Measurements from ENCODE around the gene LRRC7.

LRRC7 gene

GRCh38 chr1:69814926-69815325 is 247.2 kb downstream of the LRRC7 start:
- TF ChIP-seq GATA1 (IDR thresholded peaks at IDR 0.05; ENCODE audit: low read depth, low read length) (no peak), POLR2A (IDR thresholded peaks at IDR 0.05; ENCODE audit: low read length) (no peak)
- DNase-seq: no peak

- no peak for DNase-seq
- TF ChIP-seq POLR2A (IDR thresholded peaks at IDR 0.05; ENCODE audit: low read length): no peak
- TF ChIP-seq GATA1 (IDR thresholded peaks at IDR 0.05; ENCODE audit: low read depth, low read length): no peak
Measured at GRCh38 chr1:69824932-69825331, 257.2 kb downstream of the LRRC7 start.

GRCh38 chr1:69827732-69828131 is 260.0 kb downstream of the LRRC7 start:
- no peak for DNase-seq
- TF ChIP-seq GATA1 (IDR thresholded peaks at IDR 0.05; ENCODE audit: low read depth, low read length): no peak
- TF ChIP-seq POLR2A (IDR thresholded peaks at IDR 0.05; ENCODE audit: low read length): no peak

GRCh38 chr1:69833536-69833935 is 265.8 kb downstream of the LRRC7 start:
- TF ChIP-seq POLR2A (IDR thresholded peaks at IDR 0.05; ENCODE audit: low read length) (no peak), GATA1 (IDR thresholded peaks at IDR 0.05; ENCODE audit: low read depth, low read length) (no peak)
- no peak for DNase-seq

GRCh38 chr1:69834336-69834735 is 266.6 kb downstream of the LRRC7 start:
- DNase-seq: no peak
- no peak for TF ChIP-seq GATA1 (IDR thresholded peaks at IDR 0.05; ENCODE audit: low read depth, low read length)
- TF ChIP-seq POLR2A (IDR thresholded peaks at IDR 0.05; ENCODE audit: low read length): no peak

- TF ChIP-seq GATA1 (IDR thresholded peaks at IDR 0.05; ENCODE audit: low read depth, low read length) (no peak), POLR2A (IDR thresholded peaks at IDR 0.05; ENCODE audit: low read length) (no peak)
- DNase-seq: no peak
Measured at GRCh38 chr1:69835955-69836354, 268.2 kb downstream of the LRRC7 start.

GRCh38 chr1:69836971-69837636 is 269.4 kb downstream of the LRRC7 start:
- DNase-seq: no peak
- TF ChIP-seq POLR2A (IDR thresholded peaks at IDR 0.05; ENCODE audit: low read length): no peak

GRCh38 chr1:69842326-69842725 is 274.6 kb downstream of the LRRC7 start:
- DNase-seq: no peak
- TF ChIP-seq POLR2A (IDR thresholded peaks at IDR 0.05; ENCODE audit: low read length) (no peak), GATA1 (IDR thresholded peaks at IDR 0.05; ENCODE audit: low read depth, low read length) (no peak)

GRCh38 chr1:69845655-69846054 is 277.9 kb downstream of the LRRC7 start:
- no peak for DNase-seq
- TF ChIP-seq GATA1 (IDR thresholded peaks at IDR 0.05; ENCODE audit: low read depth, low read length) (no peak), POLR2A (IDR thresholded peaks at IDR 0.05; ENCODE audit: low read length) (no peak)

GRCh38 chr1:69846267-69846666 is 278.5 kb downstream of the LRRC7 start:
- DNase-seq: no peak
- TF ChIP-seq POLR2A (IDR thresholded peaks at IDR 0.05; ENCODE audit: low read length) (no peak), GATA1 (IDR thresholded peaks at IDR 0.05; ENCODE audit: low read depth, low read length) (no peak)

- TF ChIP-seq POLR2A (IDR thresholded peaks at IDR 0.05; ENCODE audit: low read length) (no peak), GATA1 (IDR thresholded peaks at IDR 0.05; ENCODE audit: low read depth, low read length) (no peak)
- DNase-seq: no peak
Measured at GRCh38 chr1:69847670-69848069, 279.9 kb downstream of the LRRC7 start.

- DNase-seq: no peak
- TF ChIP-seq POLR2A (IDR thresholded peaks at IDR 0.05; ENCODE audit: low read length) (no peak), GATA1 (IDR thresholded peaks at IDR 0.05; ENCODE audit: low read depth, low read length) (no peak)
Measured at GRCh38 chr1:69852151-69852550, 284.4 kb downstream of the LRRC7 start.

GRCh38 chr1:69852706-69853105 is 285.0 kb downstream of the LRRC7 start:
- TF ChIP-seq POLR2A (IDR thresholded peaks at IDR 0.05; ENCODE audit: low read length): no peak
- DNase-seq: no peak

GRCh38 chr1:69858534-69858933 is 290.8 kb downstream of the LRRC7 start:
- TF ChIP-seq GATA1 (IDR thresholded peaks at IDR 0.05; ENCODE audit: low read depth, low read length): no peak
- TF ChIP-seq POLR2A (IDR thresholded peaks at IDR 0.05; ENCODE audit: low read length): no peak
- no peak for DNase-seq

GRCh38 chr1:69861641-69862040 is 293.9 kb downstream of the LRRC7 start:
- TF ChIP-seq POLR2A (IDR thresholded peaks at IDR 0.05; ENCODE audit: low read length) (no peak), GATA1 (IDR thresholded peaks at IDR 0.05; ENCODE audit: low read depth, low read length) (no peak)
- DNase-seq: no peak

- no peak for DNase-seq
- TF ChIP-seq GATA1 (IDR thresholded peaks at IDR 0.05; ENCODE audit: low read depth, low read length) (no peak), POLR2A (IDR thresholded peaks at IDR 0.05; ENCODE audit: low read length) (no peak)
Measured at GRCh38 chr1:69862906-69863305, 295.2 kb downstream of the LRRC7 start.

Measured in erythroblast (primary cell).